A549 (cell line): ENCODE results near the gene MBP. TPM values are rescaled to one million over a fixed set of nuclear protein-coding genes. Genes with fewer than 3 reads are reported as not detected.

Experiments used
- ATAC-seq, 2 experiments: fragments of 200-7000 bp in 1 of 2; fragments of >200 bp in 1 of 2; cut with Nextera tagmentation in 1 of 2; cut with Tn5 transposase in 1 of 2; 3 replicates each; pipeline versions ENCODE4 v1.8.0 to v1.9.1; 2018 to 2020; ENCODE audit warnings: mild to moderate bottlenecking in 1 of 2, moderate library complexity in 1 of 2
- CTCF ChIA-PET: fragments of 300-600 bp; sonication (Branson Sonifier 250); formaldehyde crosslinking; extraction: SDS; loops from one replicate; lab custom pipeline; 2021; ENCODE audit warnings: antibody characterized with exemption, inconsistent platforms; lab: Yijun Ruan, JAX
- POLR2A ChIA-PET: fragments of 350-600 bp; formaldehyde crosslinking; extraction: SDS; loops from one replicate; lab custom pipeline; 2021; ENCODE audit warnings: antibody characterized with exemption, inconsistent platforms; lab: Yijun Ruan, JAX
- DNase-seq, 2 experiments: peaks; one replicate each; pipeline versions ENCODE4 v3.0.0 to v3.0.0-alpha.2; 2011 to 2016; ENCODE audit warnings: low read depth in 1 of 2, low spot score in 1 of 2
- FAIRE-seq: peaks from 2 replicates; lab custom pipeline; 2011; peaks lifted over from hg19 to GRCh38; lab: Jason Lieb, UNC
- H3K27ac ChIP-seq, 2 experiments: fragments of >200 bp; sonication (Bioruptor Twin); formaldehyde crosslinking; 3 replicates each; pipeline ENCODE4 v1.5.1; 2016 to 2017
- H3K4me1 ChIP-seq: fragments of >200 bp; sonication (Bioruptor Twin); formaldehyde crosslinking; 3 replicates; pipeline ENCODE4 v1.6.1; 2016
- H3K4me2 ChIP-seq: fragments of >200 bp; sonication (Bioruptor Twin); formaldehyde crosslinking; 3 replicates; pipeline ENCODE4 v1.6.1; 2016
- H3K4me3 ChIP-seq: fragments of >200 bp; sonication (Bioruptor Twin); formaldehyde crosslinking; 3 replicates; pipeline ENCODE4 v1.5.1; 2016
- H3K9me3 ChIP-seq: fragments of >200 bp; sonication (Bioruptor Twin); formaldehyde crosslinking; 3 replicates; pipeline ENCODE4 v1.6.1; 2016
- CBX2 ChIP-seq: fragments of 200-600 bp; sonication (generic); IDR thresholded peaks from 2 replicates; pipeline ENCODE4 v1.6.1; 2016; ENCODE audit warnings: low read depth, mild to moderate bottlenecking, borderline replicate concordance
- CBX8 ChIP-seq: fragments of 200-600 bp; sonication (generic); IDR thresholded peaks from 2 replicates; pipeline ENCODE4 v1.6.1; 2016
- CEBPB ChIP-seq, 2 experiments: fragments of >200 bp in 1 of 2; sonication (Bioruptor Twin) in 1 of 2; formaldehyde crosslinking in 1 of 2; IDR thresholded peaks; 2 replicates each; pipeline ENCODE4 v1.6.1; 2012 to 2016
- FOSB ChIP-seq: fragments of 250-450 bp; sonication (Bioruptor Pico); IDR thresholded peaks from 2 replicates; pipeline ENCODE4 v1.5.0; 2020; ENCODE audit warnings: mild to moderate bottlenecking, moderate library complexity
- FOSL2 ChIP-seq, 2 experiments: fragments of 450-650 bp in 1 of 2; fragments of >200 bp in 1 of 2; sonication (Bioruptor Twin) in 1 of 2; formaldehyde crosslinking; IDR thresholded peaks; 2 replicates each; pipeline versions ENCODE4 v1.5.0 to v1.6.1; 2016 to 2020; ENCODE audit warnings: mild to moderate bottlenecking in 1 of 2, moderate library complexity in 1 of 2
- FOXS1 ChIP-seq: fragments of 250-450 bp; sonication (Bioruptor Pico); IDR thresholded peaks from 2 replicates; pipeline ENCODE4 v1.5.0; 2020; ENCODE audit warnings: mild to moderate bottlenecking, moderate library complexity
- HOXA7 ChIP-seq: fragments of 250-450 bp; sonication (Bioruptor Pico); IDR thresholded peaks from 2 replicates; pipeline ENCODE4 v1.5.0; 2020; ENCODE audit warnings: mild to moderate bottlenecking, moderate library complexity
- HOXB5 ChIP-seq: fragments of 250-450 bp; sonication (Bioruptor Pico); IDR thresholded peaks from 2 replicates; pipeline ENCODE4 v1.5.0; 2020; ENCODE audit warnings: mild to moderate bottlenecking, moderate library complexity
- KDM5A ChIP-seq: fragments of 200-600 bp; sonication (generic); IDR thresholded peaks from 2 replicates; pipeline ENCODE4 v1.6.1; 2016; ENCODE audit warnings: antibody characterized with exemption, mild to moderate bottlenecking
- MAFK ChIP-seq: fragments of 450-650 bp; IDR thresholded peaks from 2 replicates; pipeline ENCODE4 v1.6.1; 2014; ENCODE audit not compliant: partially characterized antibody
- MYC ChIP-seq: IDR thresholded peaks from 2 replicates; pipeline ENCODE4 v1.6.1; 2012; ENCODE audit warnings: mild to moderate bottlenecking, inconsistent platforms, low read length, improper control_type of control experiment, borderline replicate concordance
- NFE2L2 ChIP-seq: fragments of 150-350 bp; conservative IDR thresholded peaks from 2 replicates; pipeline ENCODE4 v1.6.1; 2014; ENCODE audit warnings: low read length
- NR3C1 ChIP-seq: fragments of >200 bp; sonication (Bioruptor Twin); formaldehyde crosslinking; IDR thresholded peaks from 3 replicates; pipeline ENCODE4 v1.6.1; 2017
- PBX3 ChIP-seq: IDR thresholded peaks from 2 replicates; pipeline ENCODE4 v1.6.1; 2012
- PHF8 ChIP-seq: fragments of 200-600 bp; sonication (generic); IDR thresholded peaks from 2 replicates; pipeline ENCODE4 v1.6.1; 2016; ENCODE audit warnings: low read depth, mild to moderate bottlenecking, antibody characterized with exemption, moderate library complexity, borderline replicate concordance
- RCOR1 ChIP-seq: fragments of 150-350 bp; IDR thresholded peaks from 2 replicates; pipeline ENCODE4 v1.6.1; 2014; ENCODE audit warnings: antibody characterized with exemption, low read length, low read depth
- RNF2 ChIP-seq: fragments of 200-600 bp; sonication (generic); IDR thresholded peaks from 2 replicates; pipeline ENCODE4 v1.6.1; 2016; ENCODE audit warnings: low read depth, mild to moderate bottlenecking, antibody characterized with exemption, moderate library complexity, borderline replicate concordance
- SMC3 ChIP-seq: fragments of >200 bp; sonication (Bioruptor Twin); formaldehyde crosslinking; IDR thresholded peaks from 3 replicates; pipeline ENCODE4 v1.6.1; 2018; ENCODE audit warnings: inconsistent platforms
- TFCP2L1 ChIP-seq: fragments of 250-450 bp; sonication (Bioruptor Pico); IDR thresholded peaks from 2 replicates; pipeline ENCODE4 v1.5.0; 2021; ENCODE audit warnings: mild to moderate bottlenecking
- TP53 ChIP-seq: fragments of 250-450 bp; sonication (Bioruptor Pico); IDR thresholded peaks from 2 replicates; pipeline ENCODE4 v1.5.0; 2021; ENCODE audit warnings: mild to moderate bottlenecking, moderate library complexity
- ZC3H11A ChIP-seq: fragments of 450-650 bp; IDR thresholded peaks from 2 replicates; pipeline ENCODE4 v1.6.1; 2014; ENCODE audit warnings: antibody characterized with exemption, mild to moderate bottlenecking
- ZNF302 ChIP-seq: fragments of 250-450 bp; sonication (Bioruptor Pico); IDR thresholded peaks from 2 replicates; pipeline ENCODE4 v1.9.0; 2021; ENCODE audit warnings: inconsistent platforms, mild to moderate bottlenecking, moderate library complexity
- ZSCAN20 ChIP-seq: fragments of 250-450 bp; sonication (Bioruptor Pico); IDR thresholded peaks from 2 replicates; pipeline ENCODE4 v1.8.0; 2022; ENCODE audit warnings: mild to moderate bottlenecking, moderate library complexity
- WGBS: methylation state at CpG from one replicate; pipeline ENCODE4 v1.1.6; 2017; ENCODE audit errors: missing lambda C conversion rate; 5-methylcytosine and 5-hydroxymethylcytosine counted together
- polyA plus RNA-seq, 4 experiments: library from polyadenylated mRNA; depleted of rRNA in 3 of 4; stranded (reverse); fragments of >200 nt; fragmentation: RNase III in 1 of 4; extraction: RNeasy Plus Mini Kit Qiagen cat#74134 plus additional on column Dnase treatment in 1 of 4; gene quantifications; 2 replicates in 3 of 4; 3 replicates in 1 of 4; pipeline ENCODE4 v1.2.3, GENCODE V29; 2011 to 2017

Gene MBP
- polyA plus RNA-seq, 2 of the 4 experiments (the other 2 are of a cell fraction): 8.6 to 33.1 TPM

DNA sequence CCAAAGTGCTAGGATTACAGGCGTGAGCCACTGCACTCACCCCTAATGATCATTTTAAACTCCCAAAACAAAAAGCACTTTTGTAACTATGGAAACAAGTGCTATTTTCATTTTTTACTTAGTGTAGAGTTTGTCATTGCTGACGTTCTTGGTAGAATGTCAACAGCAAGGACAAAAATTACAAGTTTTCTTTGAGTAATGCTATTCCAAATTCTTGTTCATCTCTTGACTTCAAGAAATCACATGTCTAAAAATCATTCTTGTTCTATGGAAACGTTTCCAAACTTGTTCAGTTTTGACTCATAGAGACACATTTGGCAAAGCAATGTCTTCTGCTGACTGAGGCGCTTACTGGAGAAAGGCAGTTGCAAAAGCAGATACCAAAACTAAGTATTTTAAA lies 82.6 kb downstream of the MBP start:
- DNase-seq: no peak
- CTCF ChIA-PET: interaction anchor here (0.5 kb wide), 1 partner anchor 61 kb away, joined by 4 read pairs; no protein-coding TSS in a partner anchor
- peaks cover 10% of the 10 kb centered on the region for H3K4me1 ChIP-seq
- WGBS: 66% methylated on average over 4 of the region's 4 CpGs
- H3K27ac ChIP-seq: no peak overlapping the region
- POLR2A ChIA-PET: no interaction called here
- TF ChIP-seq RNF2 (no peak), FOXS1 (CRISPR knock-in tag) (no peak), ZNF302 (CRISPR knock-in tag) (no peak), NFE2L2 (no peak), PHF8 (no peak), TP53 (no peak), FOSB (CRISPR knock-in tag) (no peak), MYC (no peak), RCOR1 (no peak), HOXB5 (CRISPR knock-in tag) (no peak), TFCP2L1 (no peak), HOXA7 (CRISPR knock-in tag) (no peak)
- no peak overlapping the region for H3K4me3 ChIP-seq
- no peaks in the 10 kb centered on the region for H3K9me3 ChIP-seq
- H3K4me2 ChIP-seq: no peak overlapping the region
- no peak for ATAC-seq
- FAIRE-seq: no peak

DNA sequence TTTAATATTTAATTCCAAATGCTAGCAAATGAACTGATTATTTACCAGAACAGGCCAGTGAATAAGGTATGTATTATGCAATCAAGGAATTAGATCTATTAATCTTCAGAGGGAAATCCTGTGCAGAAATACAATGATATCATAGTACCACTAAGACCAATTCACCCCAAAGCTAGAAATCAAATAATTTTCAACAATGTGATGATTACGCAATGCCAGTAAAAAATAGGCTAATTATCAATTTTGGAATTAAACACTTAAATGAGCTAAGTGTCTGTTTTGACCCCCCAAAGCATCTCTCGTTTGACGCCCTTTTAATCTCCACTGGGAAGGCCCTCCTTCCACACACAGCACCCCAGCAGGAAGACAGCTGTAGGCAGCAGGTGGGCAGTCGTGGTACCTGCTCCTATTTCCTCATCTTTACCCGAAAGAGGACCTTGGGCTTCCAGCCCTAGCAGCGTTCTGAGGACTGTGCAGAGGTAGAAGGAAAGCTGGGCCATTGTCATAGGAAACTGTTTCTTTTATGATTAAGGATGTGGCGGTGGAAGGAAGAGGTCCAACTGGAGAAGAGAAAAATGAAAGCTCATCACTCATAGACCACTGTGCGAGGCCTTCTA lies 84.7 kb downstream of the MBP start:
- Histone ChIP-seq H3K4me1 (no peaks in the 10 kb centered on the region), H3K4me3 (no peak overlapping the region), H3K27ac (no peak overlapping the region), H3K4me2 (no peak overlapping the region), H3K9me3 (no peaks in the 10 kb centered on the region)
- ChIA-PET CTCF (interaction anchor here (0.8 to 1.1 kb wide), 2 partner anchors 9 to 13 kb away, joined by 3 read pairs; no protein-coding TSS in a partner anchor), POLR2A (no interaction called here)
- FAIRE-seq: no peak
- no peak for TF ChIP-seq PBX3
- no peak for TF ChIP-seq SMC3
- TF ChIP-seq KDM5A: no peak
- no peak for TF ChIP-seq ZC3H11A
- TF ChIP-seq ZNF302 (CRISPR knock-in tag): no peak
- peak; percentile 53 to 56; a peak in 2 of 4 replicates for TF ChIP-seq CEBPB (IDR thresholded peaks at IDR 0.05)
- no peak for TF ChIP-seq CBX8
- no peak for ATAC-seq
- 82% methylated on average over 8 of the region's 8 CpGs for WGBS
- DNase-seq: no peak

GRCh38 chr18:77046994-77047393 lies 85.6 kb downstream of the MBP start:
- Histone ChIP-seq H3K9me3 (no peaks in the 10 kb centered on the region), H3K4me2 (no peak overlapping the region), H3K4me3 (no peak overlapping the region), H3K4me1 (no peaks in the 10 kb centered on the region), H3K27ac (no peak overlapping the region)
- CTCF ChIA-PET: interaction anchor here (0.6 to 1.6 kb wide), 2 partner anchors 8 to 20 kb away, joined by 3 to 7 read pairs; no protein-coding TSS in a partner anchor
- POLR2A ChIA-PET: no interaction called here
- WGBS: 94% methylated on average over 17 of the region's 17 CpGs
- DNase-seq (no peak), ATAC-seq (no peak), FAIRE-seq (no peak)
- TF ChIP-seq HOXB5 (CRISPR knock-in tag): no peak
- TF ChIP-seq FOSL2 (IDR thresholded peaks at IDR 0.05): no peak
- no peak for TF ChIP-seq FOSL2 (CRISPR knock-in tag; IDR thresholded peaks at IDR 0.05)
- TF ChIP-seq NR3C1: no peak
- TF ChIP-seq CBX2: no peak
- TF ChIP-seq MAFK: no peak
- TF ChIP-seq ZSCAN20 (CRISPR knock-in tag): no peak
- no peak for TF ChIP-seq RCOR1
- TF ChIP-seq PHF8: no peak
